ENCODE measurements around the gene SDSL. TPM values are rescaled to one million over a fixed set of nuclear protein-coding genes. Genes with fewer than 3 reads are reported as not detected.

The SDSL gene
- total and polyA plus RNA-seq, 10 of the 15 experiments (the other 5 are each of a cell fraction or from before 2014, with no cell fraction given), result 0.18 to 4.4 (median 1.0) TPM

GRCh38 chr12:113462998-113463745 is 41.0 kb downstream of the SDSL start:
- Histone ChIP-seq H3K79me2 (ENCODE audit: control insufficient read depth, insufficient read depth, low read length) (no peaks in the 10 kb centered on the region), H3K4me3 (no peak overlapping the region), H2AFZ (ENCODE audit: control insufficient read depth, low read depth, low read length) (no peak overlapping the region), H3K4me1 (ENCODE audit: control insufficient read depth, insufficient read depth, low read length) (no peaks in the 10 kb centered on the region), H3K27ac (ENCODE audit: control insufficient read depth, insufficient read depth) (no peak overlapping the region), H3K9ac (ENCODE audit: control insufficient read depth, insufficient read depth, low read length) (no peak overlapping the region), H3K9me3 (replicated peaks; ENCODE audit: control insufficient read depth, insufficient read depth, low read length) (no peaks in the 10 kb centered on the region; the same call in 2 of the 3 replicates), H3K27me3 (replicated peaks in 1 of 2; ENCODE audit: control insufficient read depth in 2 of 2, insufficient read depth in 2 of 2, low read length in 1 of 2) (peaks cover 13 to 29% of the 10 kb centered on the region in 2 experiments; a peak in 3 of 4 replicates), H4K20me1 (ENCODE audit: control insufficient read depth, insufficient read depth) (no peaks in the 10 kb centered on the region), H3K36me3 (ENCODE audit: control insufficient read depth in 2 of 2, insufficient read depth in 2 of 2, low read length in 1 of 2) (no peaks in the 10 kb centered on the region), H3K4me2 (ENCODE audit: control insufficient read depth, insufficient read depth) (no peak overlapping the region)
- FAIRE-seq, result no peak
- WGBS (ENCODE audit: insufficient coverage, insufficient replicate concordance, low lambda C conversion rate, missing lambda C conversion rate), result 30% methylated on average over 62 of the region's 91 CpGs
- TF ChIP-seq ZNF24 (IDR thresholded peaks at IDR 0.05) (no peak), SUZ12 (IDR thresholded peaks at IDR 0.05; ENCODE audit: unreplicated experiment) (peak; percentile 15), MXI1 (IDR thresholded peaks at IDR 0.05; ENCODE audit: low read depth, low read length) (no peak), HCFC1 (IDR thresholded peaks at IDR 0.05; ENCODE audit: low read length) (no peak), NFIC (IDR thresholded peaks at IDR 0.05; ENCODE audit: low read depth, low read length) (no peak), JUND (IDR thresholded peaks at IDR 0.05; ENCODE audit: low read depth, low read length) (no peak)
- ATAC-seq, result no peak
- intact Hi-C loops (cut with micrococcal nuclease; ENCODE audit: unreplicated experiment), result loop anchor here (1.0 kb wide), 1 partner anchor 449 kb away; no protein-coding TSS in a partner anchor
- CTCF ChIA-PET, result interaction anchor here (1.0 to 2.7 kb wide), 7 partner anchors 11 to 450 kb away, joined by 3 to 11 read pairs (median 5); partner anchors contain the start of gene SLC8B1
- in situ Hi-C loops (cut with MboI), result loop anchor here (5.0 kb wide), 1 partner anchor 449 kb away; no protein-coding TSS in a partner anchor
- RAD21 ChIA-PET (ENCODE audit: unreplicated experiment), result interaction anchor here (1.0 kb wide), 1 partner anchor 503 kb away, joined by 3 read pairs; the partner anchor contains the start of gene RBM19
- no TSS peak for BruUV-seq (replicated peaks)
- DNase-seq (ENCODE audit: low read depth, low spot score), result no peak
- POLR2A ChIA-PET, result interaction anchor here (0.6 kb wide), 1 partner anchor 241 kb away, joined by 4 read pairs; no protein-coding TSS in a partner anchor
- SMC1A ChIA-PET (ENCODE audit: uncharacterized antibody, unreplicated experiment), result interaction anchor here (0.7 to 1.2 kb wide), 2 partner anchors 39 to 450 kb away, joined by 3 read pairs; no protein-coding TSS in a partner anchor
